ENCODE results near the gene CGB5.
"Not testable (repeated sequence)": the region's sequence is repeated elsewhere in the genome, so short reads cannot be mapped to it uniquely, and the experiment has no call there.

CGB5 gene

DNA sequence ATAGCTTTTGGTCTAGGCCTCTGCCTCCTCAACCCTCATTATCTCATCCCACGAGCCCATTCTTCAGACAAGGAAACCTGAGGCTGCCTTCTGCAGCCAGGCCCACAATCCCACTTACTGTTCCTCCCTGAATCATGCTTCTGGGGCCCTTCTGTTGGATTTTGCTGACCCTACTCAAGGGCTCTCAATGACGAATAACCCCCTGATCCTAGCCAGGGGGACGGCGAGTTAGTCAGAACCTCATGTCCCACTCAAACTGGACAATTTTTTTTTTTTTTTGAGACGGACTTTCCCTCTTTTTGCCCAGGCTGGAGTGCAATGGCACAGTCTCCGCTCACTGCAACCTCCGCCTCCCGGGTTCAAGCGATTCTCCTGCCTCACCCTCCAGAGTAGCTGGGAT, 21.5 kb upstream of the CGB5 start:
- no peak for DNase-seq

- DNase-seq: not testable (repeated sequence)
Measured at GRCh38 chr19:49024233-49024632, 19.4 kb upstream of the CGB5 start, which contains the start of gene CGB3. CGB3 (minus strand) TSS chr19:49024333; CDS start chr19:49023971, 362 bp downstream.

DNA sequence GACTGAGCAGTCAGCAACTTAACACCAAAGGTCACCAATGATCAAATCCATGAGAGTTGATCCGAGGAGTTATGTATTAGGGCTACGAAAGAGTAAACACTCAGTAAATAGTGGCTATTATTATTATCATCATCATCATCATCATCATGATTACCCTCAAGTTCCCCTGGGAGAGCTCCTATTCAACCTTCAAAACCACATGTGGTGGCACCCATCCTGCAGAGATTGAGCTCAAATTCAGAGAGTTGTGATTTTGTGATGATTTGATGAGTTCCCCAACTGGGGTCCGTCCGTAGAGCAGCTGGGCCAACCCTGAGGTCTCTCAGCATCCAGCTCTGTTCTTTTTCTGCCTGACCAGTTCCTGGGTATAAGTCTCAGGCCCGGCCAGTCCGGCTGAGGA, 18.6 kb upstream of the CGB5 start:
- not testable (repeated sequence) for DNase-seq

DNA sequence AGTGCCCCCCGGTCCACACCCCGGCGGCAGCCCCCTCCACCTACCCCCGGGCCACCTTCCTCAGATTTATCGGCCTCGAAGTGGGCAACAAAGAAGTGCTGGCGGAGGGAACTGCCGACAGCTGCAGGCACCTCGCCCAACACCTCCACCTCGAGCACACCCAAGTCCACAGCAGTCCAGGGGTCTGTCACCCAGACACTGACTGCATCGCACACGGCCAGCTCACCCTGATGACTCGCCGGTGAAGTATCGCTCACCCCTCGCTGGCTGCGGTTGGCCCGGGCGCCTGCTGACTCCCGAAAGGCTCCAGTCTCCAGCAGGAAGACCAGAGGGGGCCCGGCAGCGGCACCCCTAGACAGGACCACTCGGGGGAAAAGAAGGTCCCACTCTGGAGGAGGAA, 18.0 kb upstream of the CGB5 start:
- DNase-seq: not testable (repeated sequence)

DNA sequence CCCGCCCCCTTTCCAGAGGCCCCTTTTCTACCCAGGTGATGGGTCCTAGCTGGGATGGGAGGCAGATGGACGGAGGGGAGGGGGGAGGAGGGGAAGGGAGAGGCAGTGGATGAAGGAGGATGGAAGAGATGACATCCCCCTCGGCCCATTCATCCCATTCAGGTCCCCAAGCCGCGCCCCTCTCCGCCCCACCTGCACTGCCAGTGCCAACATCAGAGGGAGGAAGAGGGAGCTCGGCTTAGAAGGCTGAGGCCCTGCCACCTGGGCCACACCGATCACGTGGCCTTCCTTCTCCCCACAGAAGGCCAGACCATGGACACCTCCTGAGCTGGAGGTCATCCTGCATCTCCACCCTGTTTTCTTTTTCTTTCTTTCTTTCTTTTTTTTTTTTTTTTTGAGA, 15.0 kb upstream of the CGB5 start:
- DNase-seq: not testable (repeated sequence)

DNA sequence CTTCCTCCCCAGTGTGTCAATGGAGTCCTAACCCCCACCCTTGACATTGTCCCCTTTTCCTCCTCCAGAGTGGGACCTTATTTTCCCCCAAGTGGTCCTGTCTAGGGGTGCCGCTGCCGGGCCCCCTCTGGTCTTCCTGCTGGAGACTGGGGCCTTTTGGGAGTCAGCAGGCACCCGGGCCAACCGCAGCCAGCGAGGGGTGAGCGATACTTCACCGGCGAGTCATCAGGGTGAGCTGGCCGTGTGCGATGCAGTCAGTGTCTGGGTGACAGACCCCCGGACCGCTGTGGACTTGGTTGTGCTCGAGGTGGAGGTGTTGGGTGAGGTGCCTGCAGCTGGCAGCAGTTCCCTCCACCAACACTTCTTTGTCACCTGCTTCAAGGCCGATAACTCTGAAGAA, 13.9 kb upstream of the CGB5 start:
- not testable (repeated sequence) for DNase-seq

DNA sequence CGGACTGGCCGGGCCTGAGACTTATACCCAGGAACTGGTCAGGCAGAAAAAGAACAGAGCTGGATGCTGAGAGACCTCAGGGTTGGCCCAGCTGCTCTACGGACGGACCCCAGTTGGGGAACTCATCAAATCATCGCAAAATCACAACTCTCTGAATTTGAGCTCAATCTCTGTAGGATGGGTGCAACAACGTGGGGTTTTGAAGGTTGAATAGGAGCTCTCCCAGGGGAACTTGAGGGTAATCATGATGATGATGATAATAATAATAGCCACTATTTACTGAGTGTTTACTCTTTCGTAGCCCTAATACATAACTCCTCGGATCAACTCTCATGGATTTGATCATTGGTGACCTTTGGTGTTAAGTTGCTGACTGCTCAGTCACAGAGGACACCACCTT, 13.3 kb upstream of the CGB5 start:
- not testable (repeated sequence) for DNase-seq

- peak; percentile 71 for DNase-seq
Measured at GRCh38 chr19:49031642-49032301, 11.9 kb upstream of the CGB5 start, which contains the start of gene CGB2. CGB2 (plus strand) TSS chr19:49031890; CDS start chr19:49032096, 206 bp downstream.

DNA sequence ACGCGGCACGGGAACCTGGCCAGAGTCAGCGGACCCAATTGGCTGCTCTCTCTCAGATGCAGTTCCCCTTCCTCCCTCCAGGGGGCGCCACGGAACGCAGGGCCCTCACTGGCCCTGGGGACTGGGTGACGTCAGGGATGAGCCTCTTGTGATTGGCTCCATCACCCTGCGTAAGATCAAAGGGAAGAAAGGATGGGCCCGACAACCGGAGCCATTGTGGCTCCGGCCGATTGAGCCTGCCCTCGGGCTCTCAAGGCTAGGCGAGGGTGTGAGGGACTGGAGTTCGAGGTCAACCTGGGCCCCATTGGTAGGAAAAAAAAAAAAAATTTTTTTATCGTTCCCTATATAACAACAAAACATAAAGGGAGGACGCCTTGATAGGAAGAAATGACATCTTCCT, 6.8 kb upstream of the CGB5 start, which contains the start of gene CGB1:
TSS of gene CGB1 (minus strand) at position 81 of the 400 bp plus-strand sequence. CDS start 184 bp downstream, outside the sequence.
- DNase-seq: peak; percentile 48

DNA sequence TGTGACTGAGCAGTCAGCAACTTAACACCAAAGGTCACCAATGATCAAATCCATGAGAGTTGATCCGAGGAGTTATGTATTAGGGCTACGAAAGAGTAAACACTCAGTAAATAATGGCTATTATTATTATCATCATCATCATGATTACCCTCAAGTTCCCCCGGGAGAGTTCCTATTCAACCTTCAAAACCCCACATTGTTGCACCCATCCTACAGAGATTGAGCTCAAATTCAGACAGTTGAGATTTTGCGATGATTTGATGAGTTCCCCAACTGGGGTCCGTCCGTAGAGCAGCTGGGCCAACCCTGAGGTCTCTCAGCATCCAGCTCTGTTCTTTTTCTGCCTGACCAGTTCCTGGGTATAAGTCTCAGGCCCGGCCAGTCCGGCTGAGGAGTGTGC, 5.5 kb upstream of the CGB5 start:
- DNase-seq: not testable (repeated sequence)

- not testable (repeated sequence) for DNase-seq
Measured at GRCh38 chr19:49038557-49039276, 4.9 kb upstream of the CGB5 start.

- DNase-seq: not testable (repeated sequence)
Measured at GRCh38 chr19:49039736-49040135, 3.9 kb upstream of the CGB5 start.

DNA sequence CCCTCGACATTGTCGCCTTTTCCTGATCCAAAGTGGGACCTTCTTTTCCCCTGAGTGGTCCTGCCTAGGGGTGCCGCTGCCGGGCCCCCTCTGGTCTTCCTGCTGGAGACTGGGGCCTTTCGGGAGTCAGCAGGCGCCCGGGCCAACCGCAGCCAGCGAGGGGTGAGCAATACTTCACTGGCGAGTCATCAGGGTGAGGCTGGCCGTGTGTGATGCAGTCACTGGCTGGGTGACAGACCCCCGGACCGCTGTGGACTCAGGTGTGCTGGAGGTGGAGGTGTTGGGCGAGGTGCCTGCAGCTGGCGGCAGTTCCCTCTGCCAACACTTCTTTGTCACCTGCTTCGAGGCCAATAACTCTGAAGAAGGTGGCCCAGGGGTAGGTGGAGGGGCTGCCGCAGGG, 1.5 kb upstream of the CGB5 start:
- no peak for DNase-seq

- not testable (repeated sequence) for DNase-seq
Measured at GRCh38 chr19:49042666-49043065, 982 bp upstream of the CGB5 start.

DNA sequence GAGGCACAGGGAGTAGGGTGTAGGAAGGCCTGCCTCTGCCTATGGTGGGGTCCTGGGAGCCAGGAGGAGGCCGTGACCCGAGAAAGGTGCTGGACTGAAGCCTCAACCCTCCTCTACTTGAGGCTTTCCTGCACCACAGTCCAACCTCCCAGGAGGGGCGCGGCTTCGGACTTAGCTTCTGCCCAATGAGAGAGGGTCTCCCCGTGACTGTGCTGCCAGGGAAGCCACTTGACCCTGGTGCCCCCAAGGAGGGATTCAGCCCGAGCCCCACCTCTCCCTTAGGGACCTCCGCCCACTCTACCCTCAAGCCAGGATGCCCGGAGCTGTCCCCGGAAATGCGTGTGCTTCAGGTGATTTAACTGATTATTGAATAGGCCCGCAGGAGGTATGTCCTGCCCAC, 5.4 kb downstream of the CGB5 start, which contains the start of gene CGB8:
TSS of gene CGB8 (minus strand) at position 101 of the 400 bp plus-strand sequence. CDS start 372 bp downstream, outside the sequence.
- DNase-seq: not testable (repeated sequence)

DNA sequence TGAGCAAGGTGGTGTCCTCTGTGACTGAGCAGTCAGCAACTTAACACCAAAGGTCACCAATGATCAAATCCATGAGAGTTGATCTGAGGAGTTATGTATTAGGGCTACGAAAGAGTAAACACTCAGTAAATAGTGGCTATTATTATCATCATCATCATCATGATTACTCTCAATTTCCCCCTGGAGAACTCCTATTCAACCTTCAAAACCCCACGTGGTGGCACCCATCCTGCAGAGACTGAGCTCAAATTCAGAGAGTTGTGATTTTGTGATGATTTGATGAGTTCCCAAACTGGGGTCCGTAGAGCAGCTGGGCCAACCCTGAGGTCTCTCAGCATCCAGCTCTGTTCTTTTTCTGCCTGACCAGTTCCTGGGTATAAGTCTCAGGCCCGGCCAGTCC, 6.2 kb downstream of the CGB5 start:
- not testable (repeated sequence) for DNase-seq

DNA sequence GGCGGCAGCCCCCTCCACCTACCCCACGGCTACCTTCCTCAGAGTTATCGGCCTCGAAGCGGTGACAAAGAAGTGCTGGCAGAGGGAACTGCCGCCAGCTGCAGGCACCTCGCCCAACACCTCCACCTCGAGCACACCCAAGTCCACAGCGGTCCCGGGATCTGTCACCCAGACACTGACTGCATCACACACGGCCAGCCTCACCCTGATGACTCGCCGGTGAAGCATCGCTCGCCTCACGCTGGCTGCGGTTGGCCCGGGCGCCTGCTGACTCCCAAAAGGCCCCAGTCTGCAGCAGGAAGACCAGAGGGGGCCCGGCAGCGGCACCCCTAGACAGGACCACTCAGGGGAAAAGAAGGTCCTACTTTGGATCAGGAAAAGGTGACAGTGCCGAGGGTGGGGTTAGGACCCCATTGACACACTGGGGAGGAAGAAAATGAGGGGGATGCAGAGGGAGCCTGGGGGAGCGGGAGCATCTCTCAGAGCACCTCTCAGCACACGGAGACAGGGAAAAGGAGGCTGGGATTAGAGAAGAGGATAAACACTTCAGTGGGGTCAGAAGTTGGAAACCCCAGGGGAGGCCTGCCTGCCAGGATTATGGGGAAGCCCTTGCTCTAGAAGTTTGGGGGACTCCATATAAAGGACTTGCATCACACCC, 6.9 kb downstream of the CGB5 start:
- not testable (repeated sequence) for DNase-seq

DNA sequence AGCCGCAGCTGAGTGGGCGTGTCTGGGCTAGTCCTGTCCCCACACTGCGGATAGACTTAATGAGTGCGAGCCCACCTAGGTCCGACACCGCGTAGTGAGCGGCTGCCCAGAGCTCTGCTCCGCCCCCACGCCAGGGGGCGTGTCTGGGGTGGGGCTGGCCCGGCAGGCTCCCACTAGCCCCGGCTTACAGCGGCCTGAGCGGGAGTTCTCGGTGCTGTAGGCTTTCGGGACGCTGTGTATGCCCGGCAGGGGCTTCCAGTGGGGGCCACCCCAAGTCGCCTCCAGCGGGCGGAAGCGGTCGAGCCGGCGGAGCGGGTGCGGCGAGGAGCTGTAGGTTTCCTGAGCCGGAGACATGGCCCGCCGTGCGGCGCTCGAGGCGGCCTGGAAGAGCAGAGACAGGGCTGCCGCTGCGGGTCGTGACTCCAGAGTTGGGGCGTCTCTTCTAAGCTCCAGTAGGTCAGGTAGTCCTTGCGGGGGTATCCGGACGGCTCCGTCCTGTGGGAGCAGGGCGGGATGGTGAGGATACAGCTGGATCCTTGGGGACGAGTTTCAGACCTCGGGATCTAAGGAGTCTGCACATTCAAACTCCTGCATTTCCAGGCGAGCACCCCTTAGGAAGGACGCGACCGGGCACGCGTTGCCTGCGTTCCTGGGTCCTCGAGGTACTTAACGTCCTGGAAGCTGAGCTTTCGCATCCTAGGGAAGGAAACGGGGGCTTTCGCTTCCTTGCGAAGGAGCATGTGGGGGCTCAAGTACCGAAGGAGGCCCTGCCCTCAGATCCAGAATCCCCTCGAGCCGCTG, 12.7 kb downstream of the CGB5 start:
- DNase-seq: peak; percentile 56

DNA sequence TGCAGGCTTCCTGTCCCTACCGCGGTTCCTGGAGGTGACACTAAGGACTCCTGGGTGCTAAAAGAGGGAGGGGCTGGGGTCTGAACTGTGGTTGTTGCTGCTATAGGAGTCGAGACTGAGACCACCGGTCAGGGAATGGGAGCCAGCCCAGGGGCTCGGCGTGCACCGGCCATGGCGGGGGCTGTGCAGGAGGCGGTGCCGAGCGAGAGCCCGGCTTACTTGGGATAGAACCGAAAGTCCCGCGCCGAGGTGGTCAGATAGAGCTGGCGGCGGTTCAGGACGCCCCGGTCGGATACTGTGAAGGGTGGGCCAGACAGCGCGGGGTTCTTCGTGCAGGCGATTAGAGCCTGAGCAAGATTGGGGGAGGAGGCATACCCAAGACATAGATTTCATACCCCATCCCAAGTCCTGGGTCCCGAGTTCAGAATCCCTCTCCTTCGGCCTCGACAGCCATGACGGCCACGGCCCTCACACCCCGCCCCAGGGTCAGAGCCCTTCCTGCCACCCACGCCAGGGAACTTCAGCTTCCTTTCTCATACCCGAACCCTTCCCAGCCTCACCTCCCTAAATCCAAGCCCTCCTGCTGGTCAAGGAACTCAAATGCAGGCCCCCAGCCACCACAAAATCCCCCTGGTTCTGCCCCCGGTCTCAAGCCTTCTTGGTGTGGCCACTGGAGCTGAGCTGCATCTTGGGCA, 13.4 kb downstream of the CGB5 start:
- DNase-seq: not testable (repeated sequence)

DNA sequence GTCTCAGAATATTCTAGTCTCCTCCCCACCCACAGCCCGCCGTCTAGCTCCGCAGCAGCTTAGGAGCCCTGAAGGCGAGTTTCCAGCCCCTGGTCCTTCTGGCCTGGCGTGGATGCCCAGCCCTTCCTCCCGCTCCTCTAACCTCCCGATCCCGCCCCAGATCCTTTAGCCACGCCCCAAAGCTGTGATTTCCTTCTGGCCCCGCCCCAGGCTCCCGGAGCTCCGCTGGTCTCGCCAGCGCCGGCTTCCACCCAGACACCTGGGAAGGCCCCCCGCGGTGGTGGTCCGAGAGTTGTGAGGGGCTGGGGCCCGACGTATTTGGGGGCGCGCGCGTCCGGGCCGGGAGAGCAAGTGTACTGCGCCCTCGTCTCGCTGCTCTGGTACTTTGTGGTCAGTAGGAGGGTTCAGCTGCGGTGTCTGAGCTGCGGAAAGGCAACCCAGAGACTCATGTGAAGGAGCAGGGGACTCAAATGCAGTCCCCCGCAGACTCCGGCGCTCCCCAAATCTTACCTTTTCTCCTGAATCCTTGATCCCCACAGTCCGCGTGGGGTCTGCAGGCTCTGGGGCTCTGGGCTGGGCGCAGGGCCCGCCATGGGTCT, 14.1 kb downstream of the CGB5 start, which contains the start of gene CGB7:
TSS of gene CGB7 (minus strand) at position 114 of the 599 bp plus-strand sequence. CDS start 2,374 bp downstream, outside the sequence.
- peak; percentile 38 for DNase-seq

DNA sequence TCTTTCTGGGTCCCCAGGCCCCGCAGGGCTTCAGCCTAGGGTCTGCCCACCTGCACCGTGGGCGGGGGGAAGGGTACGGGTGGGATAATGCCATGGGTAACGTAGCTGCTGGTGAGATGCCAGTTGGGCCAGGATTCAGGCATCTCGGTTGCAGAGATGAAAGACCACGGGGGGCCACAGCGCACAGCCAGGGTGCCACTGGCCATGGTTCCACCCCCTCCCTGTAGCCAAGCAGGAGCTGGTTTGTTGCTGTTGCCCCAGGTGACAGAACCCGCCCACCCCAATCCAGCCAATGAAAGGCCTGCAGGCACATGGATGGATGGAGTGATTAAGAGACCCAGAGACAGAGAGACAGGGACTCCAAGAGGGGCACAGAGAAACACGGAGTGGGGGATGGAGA, 14.9 kb downstream of the CGB5 start:
- DNase-seq: no peak
